Hepatocyte (in vitro differentiated cells): ENCODE measurements around the gene GCNT2. TPM values are rescaled to one million over a fixed set of nuclear protein-coding genes. Genes with fewer than 3 reads are reported as not detected.

Experiments used
- DNase-seq: peaks from one replicate; pipeline ENCODE4 v3.0.0-alpha.2; 2016; ENCODE audit warnings: low spot score
- H2AFZ ChIP-seq: fragments of 200-600 bp; sonication (generic); 2 replicates; pipeline ENCODE4 v1.6.0; 2016; ENCODE audit warnings: antibody characterized with exemption, mild to moderate bottlenecking
- H3K27ac ChIP-seq: fragments of 200-600 bp; sonication (generic); 2 replicates; pipeline ENCODE4 v1.5.1; 2016; ENCODE audit warnings: mild to moderate bottlenecking
- H3K27me3 ChIP-seq: fragments of 200-600 bp; sonication (generic); 2 replicates; pipeline ENCODE4 v1.6.1; 2016
- H3K36me3 ChIP-seq: fragments of 200-600 bp; sonication (generic); replicated peaks from 2 replicates; pipeline ENCODE4 v1.5.1; 2016; ENCODE audit warnings: low read depth; ENCODE audit not compliant: insufficient read depth
- H3K4me1 ChIP-seq: fragments of 200-600 bp; sonication (generic); 2 replicates; pipeline ENCODE4 v1.5.1; 2016; ENCODE audit warnings: mild to moderate bottlenecking, moderate library complexity; ENCODE audit not compliant: insufficient read depth
- H3K4me2 ChIP-seq: fragments of 200-600 bp; sonication (generic); 2 replicates; pipeline ENCODE4 v1.6.0; 2016
- H3K4me3 ChIP-seq: fragments of 200-600 bp; sonication (generic); 2 replicates; pipeline ENCODE4 v1.5.1; 2016; ENCODE audit warnings: mild to moderate bottlenecking
- H3K79me2 ChIP-seq: fragments of 200-600 bp; sonication (generic); 2 replicates; pipeline ENCODE4 v1.6.0; 2017; ENCODE audit warnings: mild to moderate bottlenecking
- H3K9me2 ChIP-seq: fragments of 200-600 bp; sonication (generic); replicated peaks from 2 replicates; pipeline ENCODE4 v1.6.0; 2017; ENCODE audit warnings: mild to moderate bottlenecking; ENCODE audit not compliant: insufficient read depth
- H3K9me3 ChIP-seq: fragments of 200-600 bp; sonication (generic); 2 replicates; pipeline ENCODE4 v1.5.1; 2016; ENCODE audit warnings: low read depth, mild to moderate bottlenecking
- H4K20me1 ChIP-seq: fragments of 200-600 bp; sonication (generic); 2 replicates; pipeline ENCODE4 v1.6.0; 2016; ENCODE audit warnings: mild to moderate bottlenecking; ENCODE audit not compliant: insufficient read depth, poor library complexity, severe bottlenecking
- CTCF ChIP-seq: fragments of 200-600 bp; sonication (generic); IDR thresholded peaks from 2 replicates; pipeline ENCODE4 v1.5.1; 2016; ENCODE audit warnings: antibody characterized with exemption, mild to moderate bottlenecking; ENCODE audit not compliant: poor library complexity
- EZH2 ChIP-seq: fragments of 200-600 bp; sonication (generic); IDR thresholded peaks from 2 replicates; pipeline ENCODE4 v1.6.1; 2016; ENCODE audit warnings: antibody characterized with exemption, mild to moderate bottlenecking, borderline replicate concordance
- EZH2phosphoT487 ChIP-seq: fragments of 200-600 bp; sonication (generic); IDR thresholded peaks from one replicate; pipeline ENCODE4 v1.6.1; 2018; ENCODE audit warnings: antibody characterized with exemption, mild to moderate bottlenecking, low read depth, moderate library complexity; ENCODE audit not compliant: unreplicated experiment, severe bottlenecking
- WGBS: methylation state at CpG from one replicate; pipeline ENCODE4 v1.1.6; 2016; ENCODE audit warnings: low lambda C conversion rate; ENCODE audit errors: missing lambda C conversion rate; 5-methylcytosine and 5-hydroxymethylcytosine counted together
- polyA plus RNA-seq: library from polyadenylated mRNA; unstranded; fragments of >200 nt; fragmentation: Nextera tagmentation; extraction: Ambion mirVana; gene quantifications from 2 replicates; pipeline ENCODE4 v1.2.1, GENCODE V29; 2016
- total RNA-seq: library from RNA; depleted of rRNA; stranded (reverse); fragments of >200 nt; gene quantifications from 2 replicates; pipeline ENCODE4 v1.2.3, GENCODE V29; 2014

The GCNT2 gene
- total and polyA plus RNA-seq, 2 experiments from 2014 or later = 16.3 to 36.4 TPM

GRCh38 chr6:10542213-10542612 is 21.1 kb downstream of the GCNT2 start:
- 74% methylated on average over 2 of the region's 2 CpGs for WGBS
- Histone ChIP-seq H3K9me2 (no peaks in the 10 kb centered on the region), H3K79me2 (peaks cover 76% of the 10 kb centered on the region), H3K4me3 (no peak overlapping the region), H3K4me1 (peaks cover 6% of the 10 kb centered on the region), H4K20me1 (peaks cover 3% of the 10 kb centered on the region), H3K9me3 (no peaks in the 10 kb centered on the region), H2AFZ (no peak overlapping the region), H3K4me2 (peak overlapping the region; percentile 42), H3K36me3 (no peaks in the 10 kb centered on the region), H3K27ac (peak overlapping the region; percentile 64), H3K27me3 (no peaks in the 10 kb centered on the region)
- TF ChIP-seq EZH2 (no peak), CTCF (no peak), EZH2phosphoT487 (no peak)
- DNase-seq = no peak

- no peak for TF ChIP-seq CTCF
- TF ChIP-seq EZH2phosphoT487 = no peak
- no peak for TF ChIP-seq EZH2
- Histone ChIP-seq H4K20me1 (peaks cover 10% of the 10 kb centered on the region), H3K4me1 (peaks cover 6% of the 10 kb centered on the region), H3K9me3 (no peaks in the 10 kb centered on the region), H3K36me3 (no peaks in the 10 kb centered on the region), H3K27me3 (no peaks in the 10 kb centered on the region), H3K9me2 (no peaks in the 10 kb centered on the region), H2AFZ (no peak overlapping the region), H3K4me3 (no peak overlapping the region), H3K79me2 (peaks cover 79% of the 10 kb centered on the region), H3K4me2 (no peak overlapping the region), H3K27ac (no peak overlapping the region)
- DNase-seq = no peak
- WGBS = 91% methylated on average over 2 of the region's 2 CpGs
Observed at GRCh38 chr6:10543488-10543887, 22.3 kb downstream of the GCNT2 start.

GRCh38 chr6:10545482-10545881 is 24.3 kb downstream of the GCNT2 start:
- H4K20me1 ChIP-seq = peaks cover 10% of the 10 kb centered on the region
- no peak for TF ChIP-seq EZH2
- no peak for TF ChIP-seq EZH2phosphoT487
- TF ChIP-seq CTCF = no peak
- no peak for DNase-seq
- H3K79me2 ChIP-seq = peaks cover 81% of the 10 kb centered on the region
- H3K36me3 ChIP-seq = no peaks in the 10 kb centered on the region
- H3K9me3 ChIP-seq = no peaks in the 10 kb centered on the region
- no peaks in the 10 kb centered on the region for H3K9me2 ChIP-seq
- peaks cover 6% of the 10 kb centered on the region for H3K4me1 ChIP-seq
- no peak overlapping the region for H2AFZ ChIP-seq
- no peak overlapping the region for H3K4me2 ChIP-seq
- H3K27ac ChIP-seq = no peak overlapping the region
- H3K4me3 ChIP-seq = no peak overlapping the region
- WGBS = 88% methylated on average over 4 of the region's 4 CpGs
- H3K27me3 ChIP-seq = no peaks in the 10 kb centered on the region

- Histone ChIP-seq H3K36me3 (no peaks in the 10 kb centered on the region), H3K79me2 (peaks cover 87% of the 10 kb centered on the region), H3K4me2 (no peak overlapping the region), H3K4me3 (no peak overlapping the region), H4K20me1 (peaks cover 7% of the 10 kb centered on the region), H3K27me3 (no peaks in the 10 kb centered on the region), H3K9me2 (no peaks in the 10 kb centered on the region), H2AFZ (no peak overlapping the region), H3K27ac (no peak overlapping the region), H3K9me3 (no peaks in the 10 kb centered on the region), H3K4me1 (no peaks in the 10 kb centered on the region)
- no peak for DNase-seq
- TF ChIP-seq EZH2phosphoT487 (no peak), CTCF (no peak), EZH2 (no peak)
Observed at GRCh38 chr6:10547809-10548208, 26.7 kb downstream of the GCNT2 start.
